Measurements from ENCODE around the gene KCNG1. TPM values are rescaled to one million over a fixed set of nuclear protein-coding genes. Genes with fewer than 3 reads are reported as not detected.
"Not testable (repeated sequence)": the region's sequence is repeated elsewhere in the genome, so short reads cannot be mapped to it uniquely, and the experiment has no call there.

KCNG1 gene, protein sequence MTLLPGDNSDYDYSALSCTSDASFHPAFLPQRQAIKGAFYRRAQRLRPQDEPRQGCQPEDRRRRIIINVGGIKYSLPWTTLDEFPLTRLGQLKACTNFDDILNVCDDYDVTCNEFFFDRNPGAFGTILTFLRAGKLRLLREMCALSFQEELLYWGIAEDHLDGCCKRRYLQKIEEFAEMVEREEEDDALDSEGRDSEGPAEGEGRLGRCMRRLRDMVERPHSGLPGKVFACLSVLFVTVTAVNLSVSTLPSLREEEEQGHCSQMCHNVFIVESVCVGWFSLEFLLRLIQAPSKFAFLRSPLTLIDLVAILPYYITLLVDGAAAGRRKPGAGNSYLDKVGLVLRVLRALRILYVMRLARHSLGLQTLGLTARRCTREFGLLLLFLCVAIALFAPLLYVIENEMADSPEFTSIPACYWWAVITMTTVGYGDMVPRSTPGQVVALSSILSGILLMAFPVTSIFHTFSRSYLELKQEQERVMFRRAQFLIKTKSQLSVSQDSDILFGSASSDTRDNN
- total RNA-seq (2014; rRNA removed; shearing (Covaris generic)) = 22.3 and 22.9 TPM in 2 replicates
- 60.1 and 62.1 TPM in 2 replicates for polyA plus RNA-seq (2015; cell fraction: cytosol; rRNA removed)
- polyA plus RNA-seq (2015; cell fraction: nucleus; rRNA removed) = 42.1 and 68.5 TPM in 2 replicates

DNA sequence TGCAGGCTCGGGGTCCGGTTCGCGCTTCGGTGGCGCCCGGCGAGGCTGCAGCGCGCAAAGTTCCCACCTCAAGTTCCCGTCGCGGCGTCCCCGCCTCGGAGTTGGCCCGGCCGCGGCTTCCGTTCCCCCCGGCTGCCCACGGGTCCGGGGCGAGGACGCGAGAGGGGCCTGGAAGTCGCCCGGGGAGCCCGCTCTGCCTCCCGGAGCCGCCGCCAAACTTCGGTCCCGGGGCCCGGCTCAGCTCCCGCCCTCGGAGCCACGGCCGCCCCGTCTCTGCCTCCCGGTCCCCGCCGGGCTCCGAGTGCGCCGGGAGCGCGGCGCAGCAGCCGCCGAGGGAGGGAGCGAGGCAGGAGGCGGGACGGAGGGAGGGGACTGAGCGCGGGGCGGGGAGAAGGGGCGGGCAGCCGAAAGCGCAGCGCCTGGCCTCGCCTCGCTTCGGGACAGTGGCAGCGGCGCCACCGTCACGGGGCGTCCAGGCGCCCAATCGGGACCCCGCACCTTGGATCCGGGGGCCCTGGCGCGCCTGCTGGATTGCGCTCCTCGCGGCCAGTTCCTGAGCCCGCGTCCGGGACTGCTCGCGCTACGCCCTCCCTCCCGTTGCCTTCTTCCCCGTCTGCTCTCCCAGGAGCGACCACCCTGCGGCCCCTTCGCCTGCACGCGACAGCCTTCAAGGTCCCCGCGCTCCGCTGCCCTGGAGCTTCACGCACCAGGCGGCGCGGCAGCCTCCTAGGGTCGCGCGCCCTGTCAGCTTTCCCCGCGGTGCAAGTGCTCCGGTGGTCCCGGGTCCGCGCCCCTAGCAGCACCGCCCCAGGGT, at the start of gene KCNG1:
KCNG1 (minus strand) TSS at position 305 of the 814 bp plus-strand sequence. CDS start 12,769 bp downstream, outside the sequence.
- peak; percentile 79 for DNase-seq (ENCODE audit: low read depth, low spot score)
- in situ Hi-C loops (cut with HindIII; ENCODE audit: low pct_unique_long_range_greater_than_20kb, low sequenced_read_pairs) = no loop called here

DNA sequence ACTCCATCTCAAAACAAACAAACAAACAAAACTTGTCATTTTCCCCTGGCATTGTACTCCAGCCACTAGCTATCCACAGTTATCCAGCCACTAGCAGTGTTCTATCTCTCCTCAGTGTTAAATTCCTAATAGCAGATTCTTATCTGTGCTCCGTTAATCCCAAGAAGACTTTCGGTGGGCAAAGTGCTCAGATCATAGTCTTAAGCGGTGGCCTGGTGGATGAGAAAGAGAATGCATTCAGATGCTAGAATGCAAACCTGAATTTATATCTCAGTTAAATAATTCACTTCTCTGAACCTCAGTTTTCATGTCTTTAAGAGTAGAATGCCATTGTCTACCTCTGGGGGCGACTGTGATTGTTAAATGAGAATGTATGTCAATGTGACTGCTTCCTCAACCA, 47.7 kb upstream of the KCNG1 start:
- DNase-seq (ENCODE audit: low read depth, low spot score) = no peak
- in situ Hi-C loops (cut with HindIII; ENCODE audit: low pct_unique_long_range_greater_than_20kb, low sequenced_read_pairs) = no loop called here

DNA sequence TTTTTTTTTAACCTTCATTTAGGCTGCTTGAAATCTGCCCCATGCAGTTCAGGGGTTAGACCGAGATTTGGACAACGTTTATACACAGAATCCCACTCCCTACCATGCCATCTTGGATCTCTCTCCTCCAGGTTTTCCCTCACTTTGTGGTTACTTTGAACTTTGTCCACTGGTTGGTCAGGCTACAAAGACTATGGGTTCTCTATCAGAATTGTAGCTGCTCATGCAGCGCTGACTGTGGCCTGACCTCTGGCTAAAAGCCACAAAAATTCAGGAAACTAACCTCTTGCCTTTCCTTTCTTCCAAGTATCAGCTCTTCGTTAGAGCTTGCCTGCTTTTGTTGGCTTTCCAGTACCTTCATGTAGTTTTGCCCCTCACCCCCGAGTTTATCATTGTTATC, 44.9 kb upstream of the KCNG1 start:
- in situ Hi-C loops (cut with HindIII; ENCODE audit: low pct_unique_long_range_greater_than_20kb, low sequenced_read_pairs) = no loop called here
- no peak for DNase-seq (ENCODE audit: low read depth, low spot score)

DNA sequence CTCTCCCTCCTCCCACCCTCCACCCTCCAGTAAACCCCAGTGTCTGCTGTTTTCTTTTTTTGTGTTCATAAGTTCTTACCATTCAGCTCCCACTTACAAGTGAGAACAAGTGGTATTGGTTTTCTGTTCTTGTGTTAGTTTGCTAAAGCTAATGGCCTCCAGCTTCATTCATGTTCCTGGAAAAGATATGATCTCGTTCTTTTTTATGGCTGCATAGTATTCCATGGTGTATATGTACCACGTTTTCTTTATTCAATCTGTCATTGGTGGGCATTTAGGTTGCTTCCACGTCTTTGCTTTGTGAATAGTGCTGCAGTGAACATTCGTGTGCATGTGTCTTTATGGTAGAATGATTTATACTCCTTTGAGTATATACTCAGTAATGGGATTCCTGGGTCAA, 42.7 kb upstream of the KCNG1 start:
- in situ Hi-C loops (cut with HindIII; ENCODE audit: low pct_unique_long_range_greater_than_20kb, low sequenced_read_pairs) = no loop called here
- no peak for DNase-seq (ENCODE audit: low read depth, low spot score)

DNA sequence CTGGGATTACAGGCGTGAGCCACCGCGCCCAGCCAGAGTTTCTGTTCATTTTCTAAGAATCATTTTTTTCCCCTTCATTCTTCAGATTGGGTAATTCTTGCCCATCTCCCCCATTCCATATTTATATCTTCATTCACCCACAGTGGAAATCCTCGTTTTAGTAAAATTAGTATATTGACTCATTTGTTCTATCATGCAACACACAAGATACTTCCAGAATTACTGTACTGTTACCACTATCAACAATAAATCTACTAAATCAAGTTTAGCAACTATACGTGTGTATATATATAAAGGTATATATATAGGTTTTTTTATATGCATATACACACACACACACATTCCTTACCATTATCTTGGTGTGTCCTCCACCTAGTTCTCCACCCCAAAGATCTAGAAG, 41.2 kb upstream of the KCNG1 start:
- no peak for DNase-seq (ENCODE audit: low read depth, low spot score)
- in situ Hi-C loops (cut with HindIII; ENCODE audit: low pct_unique_long_range_greater_than_20kb, low sequenced_read_pairs) = no loop called here

DNA sequence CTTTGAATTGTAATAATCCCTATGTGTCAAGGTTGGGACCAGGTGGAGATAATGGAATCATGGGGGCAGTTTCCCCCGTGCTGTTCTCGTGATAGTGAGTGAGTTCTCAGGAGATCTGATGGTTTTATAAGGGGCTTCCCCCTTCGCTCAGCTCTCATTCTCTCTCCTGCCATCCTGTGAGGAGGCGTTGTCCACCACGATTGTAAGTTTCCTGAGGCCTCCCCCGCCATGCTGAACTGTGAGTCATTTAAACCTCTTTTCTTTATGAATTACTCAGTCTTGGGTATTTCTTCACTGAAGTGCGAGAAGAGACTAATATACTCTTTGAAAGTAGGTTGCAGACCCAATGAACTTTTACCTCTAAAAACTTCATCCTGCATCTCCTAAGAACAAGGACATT, 39.2 kb upstream of the KCNG1 start:
- in situ Hi-C loops (cut with HindIII; ENCODE audit: low pct_unique_long_range_greater_than_20kb, low sequenced_read_pairs) = no loop called here

DNA sequence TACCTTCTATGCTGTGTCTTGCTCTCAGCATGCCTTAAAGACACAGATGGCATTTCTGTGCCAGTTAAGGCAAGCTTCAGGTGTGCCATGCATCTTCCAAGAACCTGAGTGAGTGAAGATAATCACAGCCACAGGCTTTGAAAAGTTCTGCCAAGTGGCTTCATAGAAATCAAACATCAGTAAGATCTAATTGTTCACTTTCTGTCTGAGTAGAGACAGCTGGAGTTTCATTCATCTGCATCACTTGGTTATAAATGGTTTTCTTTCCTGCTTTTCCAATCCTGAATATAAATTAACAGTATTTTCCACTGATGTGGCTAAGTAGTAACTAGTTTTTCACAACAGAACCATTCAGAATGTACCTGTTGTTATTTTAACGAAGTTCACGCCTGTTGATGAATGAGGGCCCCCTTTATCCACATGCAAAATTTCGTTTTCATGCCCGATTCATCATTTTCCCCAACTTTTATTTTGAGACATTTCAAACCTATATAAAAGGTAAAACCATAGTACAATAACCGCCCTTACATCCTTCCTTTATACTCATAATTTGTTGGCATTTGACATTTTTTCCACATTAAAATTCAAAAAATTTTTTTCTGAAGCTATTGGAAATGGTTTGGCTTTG, 38.6 kb upstream of the KCNG1 start:
- in situ Hi-C loops (cut with HindIII; ENCODE audit: low pct_unique_long_range_greater_than_20kb, low sequenced_read_pairs) = no loop called here
- DNase-seq (ENCODE audit: low read depth, low spot score) = no peak

More for the DNA sequence above, 39.2 kb upstream of the KCNG1 start:
- DNase-seq (ENCODE audit: low read depth, low spot score) = no peak

DNA sequence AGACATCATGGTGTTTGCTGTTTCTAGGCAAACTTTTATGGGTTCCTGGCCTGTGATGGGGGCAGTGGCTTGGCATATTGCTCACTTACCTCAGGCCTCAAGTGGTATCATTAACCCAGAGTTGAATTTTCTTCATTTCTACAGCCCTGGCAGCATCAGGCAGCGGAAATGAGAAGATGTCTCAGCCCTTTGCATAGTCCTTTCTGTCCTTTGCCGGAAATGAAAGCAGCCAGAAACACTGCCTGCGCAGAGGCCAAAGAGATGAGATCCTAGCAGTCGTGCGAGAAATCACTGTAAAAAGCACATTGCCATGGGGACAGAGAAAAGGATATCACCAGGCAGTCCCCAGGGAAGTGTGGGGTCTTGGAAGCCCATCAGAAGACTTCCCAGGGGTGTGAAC, 37.4 kb upstream of the KCNG1 start:
- in situ Hi-C loops (cut with HindIII; ENCODE audit: low pct_unique_long_range_greater_than_20kb, low sequenced_read_pairs) = no loop called here
- DNase-seq (ENCODE audit: low read depth, low spot score) = no peak

DNA sequence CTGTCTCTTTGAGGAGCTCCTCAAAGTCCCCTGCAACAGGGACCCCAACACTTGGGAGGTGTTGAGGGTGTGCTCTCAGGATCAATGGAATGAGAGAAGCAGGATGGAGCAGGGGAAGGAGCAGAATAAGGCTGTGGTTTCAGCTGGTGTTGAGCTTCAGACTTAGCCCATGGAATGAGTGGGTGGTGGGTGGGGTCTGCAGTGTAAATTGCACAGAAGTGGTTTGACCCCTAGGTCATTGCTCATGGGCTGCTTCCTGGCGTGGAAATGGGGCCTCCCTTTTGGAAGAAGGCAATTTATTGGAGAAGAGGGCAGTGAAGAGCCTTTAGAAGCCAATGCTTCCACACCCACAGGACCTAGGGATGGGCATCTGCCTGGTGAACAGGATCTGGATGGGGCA, 37.0 kb upstream of the KCNG1 start:
- no peak for DNase-seq (ENCODE audit: low read depth, low spot score)
- in situ Hi-C loops (cut with HindIII; ENCODE audit: low pct_unique_long_range_greater_than_20kb, low sequenced_read_pairs) = no loop called here

DNA sequence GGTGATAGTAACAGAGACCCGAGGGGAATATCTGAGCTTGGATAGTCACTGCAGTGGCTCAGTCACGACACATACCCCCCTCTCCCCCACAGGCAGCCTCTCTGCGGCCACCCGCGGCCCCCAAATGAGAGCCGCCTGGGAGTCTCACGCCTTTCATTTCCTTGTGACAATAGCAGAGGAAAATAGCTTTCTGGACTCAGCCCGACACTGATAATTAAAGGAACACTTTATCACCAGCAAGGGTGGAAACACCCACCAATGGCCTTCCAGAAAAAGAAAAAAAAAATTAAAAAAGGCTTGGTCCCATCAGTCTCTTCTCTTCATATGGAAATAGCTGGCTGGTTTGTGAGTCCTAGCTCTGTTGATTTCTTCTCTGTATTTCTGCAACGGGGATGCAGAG, 35.1 kb upstream of the KCNG1 start:
- no peak for DNase-seq (ENCODE audit: low read depth, low spot score)
- in situ Hi-C loops (cut with HindIII; ENCODE audit: low pct_unique_long_range_greater_than_20kb, low sequenced_read_pairs) = no loop called here

DNA sequence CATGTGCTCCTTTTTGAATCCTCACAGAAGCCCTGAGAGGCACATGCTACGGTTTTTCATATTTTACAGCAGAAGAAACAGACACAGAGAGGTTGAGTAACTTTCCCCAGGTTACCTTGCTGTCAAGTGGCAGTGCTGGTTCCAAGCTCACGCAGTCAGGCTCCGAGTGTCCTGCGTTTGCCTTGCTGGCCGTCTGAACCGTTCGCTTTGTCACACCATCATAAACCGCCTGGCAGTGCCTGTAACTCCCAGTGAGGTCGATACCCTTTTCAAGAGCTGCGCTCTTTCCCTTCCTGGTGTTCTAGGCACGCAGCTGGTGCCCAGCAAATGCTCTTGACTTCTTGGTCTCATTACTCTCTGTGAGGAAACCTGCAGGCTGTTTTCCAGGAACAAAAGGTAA, 31.3 kb upstream of the KCNG1 start:
- in situ Hi-C loops (cut with HindIII; ENCODE audit: low pct_unique_long_range_greater_than_20kb, low sequenced_read_pairs) = no loop called here
- DNase-seq (ENCODE audit: low read depth, low spot score) = no peak

DNA sequence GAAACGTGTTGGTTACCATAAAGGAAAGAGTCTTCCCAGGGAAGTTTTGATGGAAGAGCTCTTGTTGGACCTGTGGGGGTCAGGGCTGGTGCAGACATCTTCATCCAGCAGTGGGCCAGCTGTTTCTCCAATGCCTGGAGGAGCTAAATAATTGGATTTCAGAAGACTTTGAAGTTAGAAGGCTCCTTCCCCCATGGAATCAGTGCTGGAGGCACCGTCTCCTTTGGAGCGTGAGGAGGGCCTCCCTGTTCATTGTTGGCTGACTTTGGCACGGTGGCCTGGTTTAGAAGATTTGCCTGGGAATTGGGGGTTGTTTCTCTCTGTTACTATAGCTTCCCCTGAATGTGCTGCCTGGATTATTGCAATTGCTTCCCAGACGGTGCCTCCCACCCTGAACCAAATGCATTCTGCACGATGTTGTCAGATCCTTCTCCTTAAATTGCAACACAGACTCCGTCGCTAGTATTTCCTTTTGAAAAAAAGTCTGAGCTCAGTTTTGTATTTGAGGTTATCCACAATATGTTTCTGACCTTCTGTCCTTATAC, 27.7 kb upstream of the KCNG1 start:
- no peak for DNase-seq (ENCODE audit: low read depth, low spot score)
- in situ Hi-C loops (cut with HindIII; ENCODE audit: low pct_unique_long_range_greater_than_20kb, low sequenced_read_pairs) = no loop called here

DNA sequence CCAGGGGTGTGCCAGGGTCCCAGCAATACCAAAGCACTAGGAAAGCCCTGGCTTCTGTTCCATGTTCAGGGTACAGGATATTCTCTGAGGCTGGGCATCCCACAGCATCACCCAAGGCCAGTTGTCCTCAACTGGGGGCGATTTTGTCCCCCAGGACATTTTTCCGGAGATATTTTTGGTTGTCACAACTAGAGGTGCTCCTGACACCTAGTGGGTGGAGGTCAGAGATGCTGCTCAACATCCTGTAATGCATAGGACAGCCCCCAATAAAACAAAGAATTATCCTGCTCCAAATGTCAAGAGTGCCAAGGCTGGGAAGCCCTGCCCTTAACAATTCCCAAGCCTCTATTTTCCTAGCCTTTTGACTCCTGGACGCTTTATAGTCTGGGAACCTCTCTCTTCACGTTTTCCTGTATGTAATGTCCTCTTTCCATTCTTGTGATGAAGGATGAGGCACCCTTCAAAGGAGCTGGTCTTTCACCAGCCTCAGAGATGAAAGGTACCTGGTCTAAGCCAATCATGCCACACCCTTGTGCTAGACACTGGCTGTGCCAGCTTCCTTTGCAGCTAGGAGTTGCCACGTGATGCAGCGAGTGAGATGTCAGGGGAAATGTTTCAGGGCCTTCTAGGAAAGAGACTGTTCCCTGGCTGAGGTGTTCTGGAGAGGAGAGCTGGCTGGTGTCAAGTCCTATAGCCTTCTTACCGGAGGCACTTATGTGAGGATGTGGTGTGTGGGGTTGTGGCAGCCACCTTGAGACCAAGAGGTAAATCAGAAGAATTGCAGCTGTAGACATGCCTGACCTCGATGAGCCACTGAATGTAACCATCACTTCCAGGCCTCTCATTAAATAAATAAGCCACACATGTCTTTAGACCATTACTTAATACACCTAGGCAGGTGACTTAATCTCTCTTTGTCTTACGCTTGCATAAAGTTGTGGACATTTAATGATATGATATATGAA, 23.4 kb upstream of the KCNG1 start:
- DNase-seq (ENCODE audit: low read depth, low spot score) = no peak
- in situ Hi-C loops (cut with HindIII; ENCODE audit: low pct_unique_long_range_greater_than_20kb, low sequenced_read_pairs) = no loop called here

DNA sequence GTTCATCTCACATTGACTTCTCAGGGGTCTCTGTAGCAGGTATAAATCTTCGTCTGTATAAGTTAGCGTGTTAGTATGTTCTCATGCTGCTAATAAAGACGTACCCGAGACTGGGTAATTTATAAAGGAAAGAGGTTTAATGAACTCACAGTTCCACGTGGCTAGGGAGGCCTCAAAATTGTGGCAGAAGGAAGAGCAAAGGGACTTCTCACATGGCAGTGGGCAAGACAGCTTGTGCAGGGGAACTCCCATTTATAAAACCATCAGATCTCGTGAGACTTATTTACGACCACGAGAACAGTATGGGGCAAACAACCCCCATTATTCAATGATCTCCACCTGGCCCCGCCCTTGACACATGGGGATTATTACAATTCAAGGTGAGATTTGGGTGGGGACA, 22.6 kb upstream of the KCNG1 start:
- in situ Hi-C loops (cut with HindIII; ENCODE audit: low pct_unique_long_range_greater_than_20kb, low sequenced_read_pairs); DNase-seq (ENCODE audit: low read depth, low spot score): not testable (repeated sequence)

DNA sequence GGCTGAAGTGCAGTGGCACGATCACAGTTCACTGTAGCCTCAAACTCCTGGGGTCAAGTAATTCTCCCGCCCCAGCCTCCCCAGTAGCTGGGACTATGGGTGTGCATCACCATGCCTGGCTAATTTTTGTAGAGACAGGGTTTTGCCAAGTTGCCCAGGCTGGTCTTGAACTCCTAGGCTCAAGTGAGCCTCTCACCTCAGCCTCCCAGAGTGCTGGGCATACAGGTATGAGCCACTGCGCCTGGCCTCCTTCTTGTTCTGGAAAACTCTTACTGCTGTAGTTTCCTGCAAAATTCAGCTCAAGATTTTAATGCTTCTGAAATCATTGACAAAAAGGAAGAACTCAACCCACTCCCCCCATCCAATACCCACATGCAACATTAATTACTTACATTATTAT, 21.9 kb upstream of the KCNG1 start:
- in situ Hi-C loops (cut with HindIII; ENCODE audit: low pct_unique_long_range_greater_than_20kb, low sequenced_read_pairs) = no loop called here
- no peak for DNase-seq (ENCODE audit: low read depth, low spot score)

DNA sequence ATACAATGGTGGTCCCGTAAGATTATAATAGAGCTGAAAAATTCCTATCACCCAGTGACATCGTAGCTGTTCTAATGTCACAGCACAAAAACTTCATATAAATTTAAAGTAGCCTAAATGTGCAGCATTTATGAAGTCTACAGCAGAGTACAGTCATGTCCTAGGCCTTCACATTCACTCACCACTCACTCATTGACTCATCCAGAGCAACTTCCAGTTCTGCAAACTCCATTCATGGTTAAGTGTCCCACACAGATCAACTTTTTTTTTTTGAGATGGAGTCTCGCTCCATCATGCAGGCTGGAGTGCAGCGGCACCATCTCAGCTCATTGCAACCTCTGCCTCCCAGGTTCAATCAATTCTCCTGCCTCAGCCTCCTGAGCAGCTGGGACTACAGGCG, 20.9 kb upstream of the KCNG1 start:
- DNase-seq (ENCODE audit: low read depth, low spot score) = no peak
- in situ Hi-C loops (cut with HindIII; ENCODE audit: low pct_unique_long_range_greater_than_20kb, low sequenced_read_pairs) = no loop called here

Measured in SK-MEL-5 (cell line).